Stomach (tissue), 4 donors: Measurements from ENCODE around the gene CYP3A5.

Source experiments
- EP300 ChIP-seq: sonication (generic); formaldehyde crosslinking; IDR thresholded peaks from one replicate; pipeline ENCODE4 v1.6.1; 2017; ENCODE audit warnings: antibody characterized with exemption
- POLR2A ChIP-seq, 4 donors: fragments of 450-650 bp; IDR thresholded peaks; one replicate each; pipeline ENCODE4 v1.6.1; 2016; ENCODE audit warnings: antibody characterized with exemption in 4 of 4, control low read depth in 2 of 4, mild to moderate bottlenecking in 1 of 4, moderate library complexity in 1 of 4

GRCh38 chr7:99677648-99678045 is 2.1 kb downstream of the CYP3A5 start:
- TF ChIP-seq EP300 (no peak), POLR2A (IDR thresholded peaks at IDR 0.05) (no peak)
